Neural progenitor cell (in vitro differentiated cells): ENCODE data around the gene RHOF. TPM values are rescaled to one million over a fixed set of nuclear protein-coding genes. Genes with fewer than 3 reads are reported as not detected.

Experiments
- DNase-seq: peaks from one replicate; pipeline ENCODE4 v3.0.0-alpha.2; 2016; ENCODE audit warnings: low spot score
- H2AFZ ChIP-seq: fragments of 200-600 bp; sonication (generic); replicated peaks from 2 replicates; pipeline ENCODE4 v1.6.1; 2016; ENCODE audit warnings: antibody characterized with exemption
- H3F3A ChIP-seq: fragments of 200-600 bp; sonication (generic); 2 replicates; pipeline ENCODE4 v1.6.1; 2016; ENCODE audit warnings: antibody characterized with exemption, low read depth
- H3K27ac ChIP-seq: fragments of 200-600 bp; sonication (generic); 2 replicates; pipeline ENCODE4 v1.5.1; 2016; ENCODE audit warnings: mild to moderate bottlenecking
- H3K27me3 ChIP-seq: fragments of 200-600 bp; sonication (generic); 2 replicates; pipeline ENCODE4 v1.6.1; 2016; ENCODE audit warnings: mild to moderate bottlenecking, moderate library complexity
- H3K36me3 ChIP-seq: fragments of 200-600 bp; sonication (generic); 2 replicates; pipeline ENCODE4 v1.5.1; 2016
- H3K4me1 ChIP-seq: fragments of 200-600 bp; sonication (generic); 2 replicates; pipeline ENCODE4 v1.6.1; 2016; ENCODE audit warnings: mixed run types
- H3K4me2 ChIP-seq: fragments of 200-600 bp; sonication (generic); 2 replicates; pipeline ENCODE4 v1.6.1; 2016
- H3K4me3 ChIP-seq: fragments of 200-600 bp; sonication (generic); 2 replicates; pipeline ENCODE4 v1.5.1; 2016
- H3K79me2 ChIP-seq: fragments of 200-600 bp; sonication (generic); 2 replicates; pipeline ENCODE4 v1.6.1; 2016; ENCODE audit warnings: low read depth
- H3K9ac ChIP-seq: fragments of 200-600 bp; sonication (generic); 2 replicates; pipeline ENCODE4 v1.6.1; 2016
- H3K9me3 ChIP-seq: fragments of 200-600 bp; sonication (generic); 2 replicates; pipeline ENCODE4 v1.5.1; 2016; ENCODE audit warnings: low read depth
- H4K20me1 ChIP-seq: fragments of 200-600 bp; sonication (generic); 2 replicates; pipeline ENCODE4 v1.6.1; 2016; ENCODE audit warnings: low read depth
- H3K27ac Mint-ChIP-seq: 3 replicates; pipeline ENCODE4 v1.8.0; 2021; ENCODE audit warnings: mixed read lengths
- H3K27me3 Mint-ChIP-seq: 2 replicates; pipeline ENCODE4 v1.8.0; 2022; ENCODE audit warnings: low read depth, mild to moderate bottlenecking, inconsistent platforms, moderate library complexity, mixed read lengths; ENCODE audit not compliant: insufficient read depth
- H3K36me3 Mint-ChIP-seq: 3 replicates; pipeline ENCODE4 v1.8.0; 2021; ENCODE audit warnings: mixed read lengths
- H3K4me1 Mint-ChIP-seq: 3 replicates; pipeline ENCODE4 v1.8.0; 2021; ENCODE audit warnings: mixed read lengths
- H3K4me3 Mint-ChIP-seq: 3 replicates; pipeline ENCODE4 v1.8.0; 2021; ENCODE audit warnings: mild to moderate bottlenecking, moderate library complexity, mixed read lengths
- H3K9me3 Mint-ChIP-seq: 3 replicates; pipeline ENCODE4 v1.8.0; 2020; ENCODE audit warnings: mixed read lengths
- EZH2 ChIP-seq: fragments of 200-600 bp; sonication (generic); IDR thresholded peaks from 2 replicates; pipeline ENCODE4 v1.6.1; 2017; ENCODE audit warnings: antibody characterized with exemption, mild to moderate bottlenecking, moderate library complexity
- EZH2phosphoT487 ChIP-seq: fragments of 200-600 bp; sonication (generic); IDR thresholded peaks from 2 replicates; pipeline ENCODE4 v1.6.1; 2017; ENCODE audit warnings: antibody characterized with exemption
- total RNA-seq: library from RNA; depleted of rRNA; stranded (reverse); fragments of >200 nt; gene quantifications from 2 replicates; pipeline ENCODE4 v1.2.3, GENCODE V29; 2015; ENCODE audit warnings: low replicate concordance
- TF ChIP-seq, protein P1 (sequence below): fragments of 200-600 bp; sonication (generic); IDR thresholded peaks from 2 replicates; pipeline ENCODE4 v1.5.1; 2017; ENCODE audit warnings: antibody characterized with exemption, mild to moderate bottlenecking

RHOF gene, protein sequence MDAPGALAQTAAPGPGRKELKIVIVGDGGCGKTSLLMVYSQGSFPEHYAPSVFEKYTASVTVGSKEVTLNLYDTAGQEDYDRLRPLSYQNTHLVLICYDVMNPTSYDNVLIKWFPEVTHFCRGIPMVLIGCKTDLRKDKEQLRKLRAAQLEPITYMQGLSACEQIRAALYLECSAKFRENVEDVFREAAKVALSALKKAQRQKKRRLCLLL
- total RNA-seq = 20.1 and 30.8 TPM in 2 replicates

DNA sequence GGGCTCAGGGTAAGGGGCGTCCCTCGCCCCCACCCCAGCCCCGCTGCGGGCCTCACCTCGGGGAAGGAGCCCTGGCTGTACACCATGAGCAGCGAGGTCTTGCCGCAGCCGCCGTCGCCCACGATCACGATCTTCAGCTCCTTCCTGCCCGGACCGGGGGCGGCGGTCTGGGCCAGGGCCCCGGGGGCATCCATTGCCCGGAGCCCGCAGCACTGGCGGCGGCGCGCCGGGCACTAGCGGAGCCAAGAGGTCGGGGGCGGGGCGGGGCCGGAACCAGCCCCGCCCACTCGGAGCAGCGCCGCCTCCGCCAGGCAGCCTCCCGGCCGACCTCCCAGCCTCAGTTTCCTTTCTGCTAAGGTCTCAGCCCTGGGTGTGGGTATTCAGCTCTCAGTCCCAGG is at the start of gene RHOF:
TSS of gene RHOF (minus strand) at position 249 of the 398 bp plus-strand sequence. CDS start at position 194, 55 bp downstream.
- Histone ChIP-seq H3F3A (peaks cover 54% of the 10 kb centered on the region), H2AFZ (no peak within 1 kb of the TSS), H3K27ac (no peak within 1 kb of the TSS), H3K27me3 (peaks cover 16% of the 10 kb centered on the region), H4K20me1 (peaks cover 44% of the 10 kb centered on the region), H3K4me3 (peak within 1 kb of the TSS; percentile 56), H3K36me3 (no peaks in the 10 kb centered on the region), H3K9me3 (no peaks in the 10 kb centered on the region), H3K9ac (no peak within 1 kb of the TSS), H3K4me2 (peak within 1 kb of the TSS; percentile 96), H3K79me2 (peaks cover 27% of the 10 kb centered on the region), H3K4me1 (peaks cover 15% of the 10 kb centered on the region)
- Mint-ChIP-seq H3K27me3 (peaks cover 10% of the 10 kb centered on the region), H3K27ac (peak within 1 kb of the TSS; percentile 74), H3K4me3 (peak within 1 kb of the TSS; percentile 81), H3K36me3 (peaks cover 8% of the 10 kb centered on the region), H3K4me1 (peaks cover 40% of the 10 kb centered on the region), H3K9me3 (no peaks in the 10 kb centered on the region)
- TF ChIP-seq, protein P1, sequence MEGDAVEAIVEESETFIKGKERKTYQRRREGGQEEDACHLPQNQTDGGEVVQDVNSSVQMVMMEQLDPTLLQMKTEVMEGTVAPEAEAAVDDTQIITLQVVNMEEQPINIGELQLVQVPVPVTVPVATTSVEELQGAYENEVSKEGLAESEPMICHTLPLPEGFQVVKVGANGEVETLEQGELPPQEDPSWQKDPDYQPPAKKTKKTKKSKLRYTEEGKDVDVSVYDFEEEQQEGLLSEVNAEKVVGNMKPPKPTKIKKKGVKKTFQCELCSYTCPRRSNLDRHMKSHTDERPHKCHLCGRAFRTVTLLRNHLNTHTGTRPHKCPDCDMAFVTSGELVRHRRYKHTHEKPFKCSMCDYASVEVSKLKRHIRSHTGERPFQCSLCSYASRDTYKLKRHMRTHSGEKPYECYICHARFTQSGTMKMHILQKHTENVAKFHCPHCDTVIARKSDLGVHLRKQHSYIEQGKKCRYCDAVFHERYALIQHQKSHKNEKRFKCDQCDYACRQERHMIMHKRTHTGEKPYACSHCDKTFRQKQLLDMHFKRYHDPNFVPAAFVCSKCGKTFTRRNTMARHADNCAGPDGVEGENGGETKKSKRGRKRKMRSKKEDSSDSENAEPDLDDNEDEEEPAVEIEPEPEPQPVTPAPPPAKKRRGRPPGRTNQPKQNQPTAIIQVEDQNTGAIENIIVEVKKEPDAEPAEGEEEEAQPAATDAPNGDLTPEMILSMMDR = no peak
- TF ChIP-seq EZH2 (no peak), EZH2phosphoT487 (no peak)
- peak; percentile 80 for DNase-seq

DNA sequence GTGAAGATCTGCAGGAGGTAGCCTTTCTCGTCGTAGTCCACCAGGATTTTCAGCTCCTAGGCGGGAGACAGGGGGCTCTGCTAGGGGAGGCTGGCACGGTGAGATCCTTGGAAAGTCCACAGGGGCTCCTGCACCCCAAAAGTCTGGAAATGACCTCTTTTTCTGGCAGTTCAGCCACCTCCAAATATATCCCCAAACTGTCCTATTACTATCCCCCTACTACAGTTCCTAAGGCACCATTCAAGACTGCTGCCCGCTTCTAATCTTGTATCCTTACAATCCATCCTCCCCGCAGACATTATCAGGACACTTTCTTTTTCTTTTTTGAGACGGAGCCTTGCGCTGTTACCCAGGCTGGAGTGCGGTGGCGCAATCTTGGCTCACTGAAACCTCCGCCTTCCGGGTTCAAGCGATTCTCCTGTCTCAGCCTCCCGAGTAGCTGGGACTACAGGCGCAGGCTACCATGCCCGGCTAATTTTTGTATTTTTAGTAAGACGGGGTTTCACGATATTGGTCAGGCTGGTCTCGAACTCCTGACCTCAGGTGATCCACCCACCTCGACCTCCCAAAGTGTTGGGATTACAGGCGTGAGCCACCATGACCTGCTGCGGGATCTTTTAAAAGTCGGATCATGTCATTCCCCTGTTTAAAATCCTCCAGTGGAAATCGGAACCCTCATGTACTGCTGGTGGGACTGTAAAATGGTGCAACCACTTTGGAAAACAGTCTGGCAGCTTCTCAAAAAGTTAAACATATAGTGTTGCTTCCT is 46.7 kb upstream of the RHOF start:
- Histone ChIP-seq H3K4me2 (peak overlapping the region; percentile 83), H3K27me3 (no peaks in the 10 kb centered on the region), H3K79me2 (no peaks in the 10 kb centered on the region), H3K27ac (no peak overlapping the region), H3K9ac (peak overlapping the region; percentile 46), H4K20me1 (no peaks in the 10 kb centered on the region), H3F3A (peaks cover 20% of the 10 kb centered on the region), H3K4me3 (peak overlapping the region; percentile 71), H3K9me3 (no peaks in the 10 kb centered on the region), H3K36me3 (no peaks in the 10 kb centered on the region), H2AFZ (peak overlapping the region; percentile 89), H3K4me1 (no peaks in the 10 kb centered on the region)
- no peaks in the 10 kb centered on the region for H3K9me3 Mint-ChIP-seq
- peak overlapping the region; percentile 93 for H3K4me3 Mint-ChIP-seq
- peaks cover 21% of the 10 kb centered on the region for H3K4me1 Mint-ChIP-seq
- TF ChIP-seq, protein P1 = no peak
- TF ChIP-seq EZH2 = no peak
- no peak for TF ChIP-seq EZH2phosphoT487
- no peak for DNase-seq
- no peaks in the 10 kb centered on the region for H3K36me3 Mint-ChIP-seq
- H3K27me3 Mint-ChIP-seq = peaks cover 10% of the 10 kb centered on the region
- peak overlapping the region; percentile 87 for H3K27ac Mint-ChIP-seq

DNA sequence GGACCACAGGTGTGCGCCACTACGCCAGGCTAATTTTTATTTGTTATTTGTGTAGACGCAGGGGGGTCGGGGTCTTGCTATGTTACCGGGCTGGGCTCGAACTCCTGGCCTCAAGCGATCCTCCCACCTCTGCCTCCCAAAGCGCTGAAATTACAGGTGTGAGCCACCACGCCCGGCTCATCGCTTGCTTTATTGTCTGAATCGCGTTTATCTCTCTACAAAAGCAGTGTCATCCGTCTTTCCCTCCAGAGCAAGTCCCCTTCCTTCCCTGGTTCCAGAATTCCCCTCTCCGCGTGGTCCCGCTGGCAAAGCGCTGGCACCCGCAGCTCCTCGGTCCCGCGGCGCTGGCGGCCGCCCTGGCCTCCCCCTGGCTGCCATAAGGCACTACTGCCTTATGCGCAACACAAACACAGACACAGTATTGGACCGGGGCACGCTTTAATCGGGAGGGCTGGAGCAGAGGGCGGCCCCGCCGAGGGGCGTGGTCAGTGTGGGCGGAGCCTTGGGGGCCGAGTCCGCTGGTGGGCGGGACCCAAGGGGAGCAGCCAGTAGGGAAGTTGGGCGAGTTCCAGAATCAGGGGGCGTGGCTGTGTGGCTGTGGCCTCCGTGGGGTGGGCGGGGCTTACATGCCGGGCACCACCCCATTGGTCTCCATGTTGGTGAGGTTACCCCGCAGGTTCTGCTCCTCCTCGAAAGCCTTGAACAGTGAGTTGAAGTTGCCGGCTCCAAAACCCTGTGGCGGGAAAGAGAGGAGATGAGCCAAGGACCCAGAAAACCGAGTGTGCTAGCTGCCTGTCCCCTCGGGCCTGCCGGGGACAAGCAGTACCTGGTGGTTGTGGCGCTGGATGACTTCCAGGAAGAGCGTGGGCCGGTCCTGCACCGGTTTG is 45.9 kb upstream of the RHOF start:
- H3K4me1 ChIP-seq = no peaks in the 10 kb centered on the region
- no peaks in the 10 kb centered on the region for H4K20me1 ChIP-seq
- peak overlapping the region; percentile 46 for H3K9ac ChIP-seq
- Mint-ChIP-seq H3K27me3 (peaks cover 8% of the 10 kb centered on the region), H3K4me3 (peak overlapping the region; percentile 93), H3K4me1 (peaks cover 21% of the 10 kb centered on the region), H3K27ac (peak overlapping the region; percentile 87), H3K9me3 (no peaks in the 10 kb centered on the region), H3K36me3 (no peaks in the 10 kb centered on the region)
- H3K27ac ChIP-seq = no peak overlapping the region
- peak overlapping the region; percentile 71 for H3K4me3 ChIP-seq
- H2AFZ ChIP-seq = peak overlapping the region; percentile 89
- H3K9me3 ChIP-seq = no peaks in the 10 kb centered on the region
- H3K27me3 ChIP-seq = no peaks in the 10 kb centered on the region
- H3K79me2 ChIP-seq = no peaks in the 10 kb centered on the region
- peaks cover 20% of the 10 kb centered on the region for H3F3A ChIP-seq
- DNase-seq = peak; percentile 100
- H3K36me3 ChIP-seq = no peaks in the 10 kb centered on the region
- peak overlapping the region; percentile 83 for H3K4me2 ChIP-seq
- TF ChIP-seq EZH2phosphoT487 (no peak), EZH2 (no peak)
- TF ChIP-seq, protein P1 = peak; percentile 43
